GM19395 (cell line): ENCODE data around the gene GET4.
"Not testable (repeated sequence)": the region's sequence is repeated elsewhere in the genome, so short reads cannot be mapped to it uniquely, and the experiment has no call there.

ENCODE experiments used
- ATAC-seq: cut with Tn5 transposase; IDR thresholded peaks from one replicate; pipeline ENCODE4 v1.9.1; 2021; ENCODE audit warnings: mild to moderate bottlenecking, moderate library complexity; ENCODE audit not compliant: unreplicated experiment

GET4 gene

GRCh38 chr7:911791-912480 lies 35.6 kb downstream of the GET4 start:
- ATAC-seq: no peak

- no peak for ATAC-seq
Observed at GRCh38 chr7:913736-914520, 37.6 kb downstream of the GET4 start.

- ATAC-seq: no peak
Observed at GRCh38 chr7:914521-915194, 38.3 kb downstream of the GET4 start.

- no peak for ATAC-seq
Observed at GRCh38 chr7:915291-916218, 39.2 kb downstream of the GET4 start.

GRCh38 chr7:916291-916941 lies 40.1 kb downstream of the GET4 start:
- no peak for ATAC-seq

GRCh38 chr7:917255-918117 lies 41.1 kb downstream of the GET4 start:
- ATAC-seq: no peak

- ATAC-seq: no peak
Observed at GRCh38 chr7:918118-918425, 41.7 kb downstream of the GET4 start.

GRCh38 chr7:918441-919113 lies 42.2 kb downstream of the GET4 start:
- no peak for ATAC-seq

GRCh38 chr7:919114-919442 lies 42.7 kb downstream of the GET4 start:
- ATAC-seq: no peak

GRCh38 chr7:919924-920341 lies 43.6 kb downstream of the GET4 start:
- ATAC-seq: no peak

- no peak for ATAC-seq
Observed at GRCh38 chr7:920351-921070, 44.2 kb downstream of the GET4 start.

- ATAC-seq: no peak
Observed at GRCh38 chr7:921071-921461, 44.7 kb downstream of the GET4 start.

- no peak for ATAC-seq
Observed at GRCh38 chr7:921581-922333, 45.4 kb downstream of the GET4 start.

- peak; percentile 5 for ATAC-seq
Observed at GRCh38 chr7:922334-923107, 46.2 kb downstream of the GET4 start.

- ATAC-seq: peak; percentile 83
Observed at GRCh38 chr7:923108-924041, 47.0 kb downstream of the GET4 start.

GRCh38 chr7:924042-924441 lies 47.7 kb downstream of the GET4 start:
- ATAC-seq: not testable (repeated sequence)
